ENCODE data around the gene RSPH6A.

GRCh38 chr19:45763691-45764294 lies 51.3 kb downstream of the RSPH6A start:
- TF ChIP-seq NFIC (IDR thresholded peaks at IDR 0.05; ENCODE audit: borderline replicate concordance), result no peak
- TF ChIP-seq, protein P1, sequence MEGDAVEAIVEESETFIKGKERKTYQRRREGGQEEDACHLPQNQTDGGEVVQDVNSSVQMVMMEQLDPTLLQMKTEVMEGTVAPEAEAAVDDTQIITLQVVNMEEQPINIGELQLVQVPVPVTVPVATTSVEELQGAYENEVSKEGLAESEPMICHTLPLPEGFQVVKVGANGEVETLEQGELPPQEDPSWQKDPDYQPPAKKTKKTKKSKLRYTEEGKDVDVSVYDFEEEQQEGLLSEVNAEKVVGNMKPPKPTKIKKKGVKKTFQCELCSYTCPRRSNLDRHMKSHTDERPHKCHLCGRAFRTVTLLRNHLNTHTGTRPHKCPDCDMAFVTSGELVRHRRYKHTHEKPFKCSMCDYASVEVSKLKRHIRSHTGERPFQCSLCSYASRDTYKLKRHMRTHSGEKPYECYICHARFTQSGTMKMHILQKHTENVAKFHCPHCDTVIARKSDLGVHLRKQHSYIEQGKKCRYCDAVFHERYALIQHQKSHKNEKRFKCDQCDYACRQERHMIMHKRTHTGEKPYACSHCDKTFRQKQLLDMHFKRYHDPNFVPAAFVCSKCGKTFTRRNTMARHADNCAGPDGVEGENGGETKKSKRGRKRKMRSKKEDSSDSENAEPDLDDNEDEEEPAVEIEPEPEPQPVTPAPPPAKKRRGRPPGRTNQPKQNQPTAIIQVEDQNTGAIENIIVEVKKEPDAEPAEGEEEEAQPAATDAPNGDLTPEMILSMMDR (IDR thresholded peaks at IDR 0.05), result no peak
